GM23338 (cell line): Measurements from ENCODE around the gene ZFP64. TPM values are rescaled to one million over a fixed set of nuclear protein-coding genes. Genes with fewer than 3 reads are reported as not detected.

ENCODE experiments used
- ATAC-seq: fragments of 200-7000 bp; cut with Tn5 transposase; 3 replicates; pipeline ENCODE4 v1.9.1; 2020
- DNase-seq: peaks from one replicate; pipeline ENCODE4 v3.0.0-alpha.2; 2015; ENCODE audit warnings: low spot score
- H2AFZ ChIP-seq: fragments of 200-600 bp; sonication (generic); 2 replicates; pipeline ENCODE4 v1.8.0; 2016; ENCODE audit warnings: antibody characterized with exemption, mild to moderate bottlenecking, moderate library complexity
- H3F3A ChIP-seq: fragments of 200-600 bp; sonication (generic); replicated peaks from 2 replicates; pipeline ENCODE4 v1.8.0; 2017; ENCODE audit warnings: antibody characterized with exemption, mixed run types, low read depth
- H3K27ac ChIP-seq: fragments of 200-600 bp; sonication (generic); 2 replicates; pipeline ENCODE4 v1.6.1; 2016; ENCODE audit warnings: low read depth
- H3K27me3 ChIP-seq: fragments of 200-600 bp; sonication (generic); 2 replicates; pipeline ENCODE4 v1.8.0; 2016; ENCODE audit warnings: mild to moderate bottlenecking, mixed run types, moderate library complexity; ENCODE audit not compliant: insufficient read depth
- H3K36me3 ChIP-seq: fragments of 200-600 bp; sonication (generic); 2 replicates; pipeline ENCODE4 v1.8.0; 2016; ENCODE audit warnings: mild to moderate bottlenecking; ENCODE audit not compliant: insufficient read depth
- H3K4me1 ChIP-seq: fragments of 200-600 bp; sonication (generic); 2 replicates; pipeline ENCODE4 v1.8.0; 2016; ENCODE audit warnings: mild to moderate bottlenecking, moderate library complexity; ENCODE audit not compliant: insufficient read depth
- H3K4me2 ChIP-seq: fragments of 200-600 bp; sonication (generic); 2 replicates; pipeline ENCODE4 v1.7.1; 2017; ENCODE audit warnings: mixed run types
- H3K4me3 ChIP-seq: fragments of 200-600 bp; sonication (generic); 2 replicates; pipeline ENCODE4 v1.6.1; 2016; ENCODE audit warnings: mixed run types
- H3K79me2 ChIP-seq: fragments of 200-600 bp; sonication (generic); replicated peaks from 2 replicates; pipeline ENCODE4 v1.8.0; 2017; ENCODE audit warnings: mild to moderate bottlenecking; ENCODE audit not compliant: insufficient read depth
- H3K9me2 ChIP-seq: fragments of 200-600 bp; sonication (generic); 2 replicates; pipeline ENCODE4 v1.8.0; 2017; ENCODE audit not compliant: insufficient read depth
- H4K20me1 ChIP-seq: fragments of 200-600 bp; sonication (generic); replicated peaks from 2 replicates; pipeline ENCODE4 v1.8.0; 2017; ENCODE audit warnings: mild to moderate bottlenecking; ENCODE audit not compliant: insufficient read depth
- H3K27ac Mint-ChIP-seq: 2 replicates; pipeline ENCODE4 v1.8.0; 2020; ENCODE audit warnings: inconsistent platforms, mild to moderate bottlenecking, moderate library complexity, mixed read lengths
- H3K27me3 Mint-ChIP-seq: 3 replicates; pipeline ENCODE4 v1.8.0; 2022; ENCODE audit warnings: low read depth, mild to moderate bottlenecking, moderate library complexity, mixed read lengths, inconsistent platforms; ENCODE audit not compliant: insufficient read depth, poor library complexity
- H3K36me3 Mint-ChIP-seq: 3 replicates; pipeline ENCODE4 v1.8.0; 2021; ENCODE audit warnings: low read depth, mild to moderate bottlenecking, inconsistent platforms, moderate library complexity, mixed read lengths
- H3K4me1 Mint-ChIP-seq: 3 replicates; pipeline ENCODE4 v1.8.0; 2020; ENCODE audit warnings: mild to moderate bottlenecking, inconsistent platforms, mixed read lengths
- H3K4me3 Mint-ChIP-seq: 3 replicates; pipeline ENCODE4 v1.8.0; 2021; ENCODE audit warnings: moderate library complexity, mild to moderate bottlenecking, inconsistent platforms, mixed read lengths
- H3K9me3 Mint-ChIP-seq: 3 replicates; pipeline ENCODE4 v1.8.0; 2020; ENCODE audit warnings: moderate library complexity, mild to moderate bottlenecking, inconsistent platforms, mixed read lengths
- JUNB ChIP-seq: IDR thresholded peaks from one replicate; pipeline ENCODE4 v1.6.1; 2016; ENCODE audit warnings: antibody characterized with exemption; ENCODE audit not compliant: unreplicated experiment
- POLR2AphosphoS5 ChIP-seq: IDR thresholded peaks from 2 replicates; pipeline ENCODE4 v1.6.1; 2016; ENCODE audit warnings: antibody characterized with exemption, low read depth
- REST ChIP-seq: IDR thresholded peaks from one replicate; pipeline ENCODE4 v1.6.1; 2018; ENCODE audit warnings: antibody characterized with exemption; ENCODE audit not compliant: unreplicated experiment
- STAT1 ChIP-seq: IDR thresholded peaks from one replicate; pipeline ENCODE4 v1.6.1; 2016; ENCODE audit warnings: antibody characterized with exemption; ENCODE audit not compliant: unreplicated experiment
- ZNF114 ChIP-seq: fragments of 250-450 bp; sonication (Bioruptor Pico); IDR thresholded peaks from 2 replicates; pipeline ENCODE4 v1.5.0; 2020; ENCODE audit warnings: mild to moderate bottlenecking, moderate library complexity
- ZNF331 ChIP-seq: fragments of 250-450 bp; sonication (Bioruptor Pico); IDR thresholded peaks from 2 replicates; pipeline ENCODE4 v1.5.0; 2020; ENCODE audit warnings: low read depth, mild to moderate bottlenecking, moderate library complexity
- ZNF462 ChIP-seq: fragments of 250-450 bp; sonication (Bioruptor Pico); IDR thresholded peaks from 2 replicates; pipeline ENCODE4 v1.5.0; 2020; ENCODE audit warnings: mild to moderate bottlenecking, moderate library complexity
- polyA plus RNA-seq: library from polyadenylated mRNA; unstranded; fragments of >200 nt; fragmentation: Nextera tagmentation; extraction: Ambion mirVana; gene quantifications from 2 replicates; pipeline ENCODE4 v1.2.1, GENCODE V29; 2016
- total RNA-seq: library from RNA; depleted of rRNA; stranded (reverse); fragments of >200 nt; shearing (Covaris generic); gene quantifications from 2 replicates; pipeline ENCODE4 v1.2.3, GENCODE V29; 2014
- TF ChIP-seq, protein P1 (sequence below), 2 experiments: fragments of 200-600 bp in 1 of 2; sonication (generic) in 1 of 2; conservative IDR thresholded peaks; 2 replicates each; pipeline versions ENCODE4 v1.5.1 to v1.6.1; 2016 to 2017; ENCODE audit warnings: antibody characterized with exemption in 2 of 2, low read depth in 2 of 2, mild to moderate bottlenecking in 2 of 2, moderate library complexity in 1 of 2
- TF ChIP-seq, protein P2 (sequence below): IDR thresholded peaks from 2 replicates; pipeline ENCODE4 v1.6.1; 2016; ENCODE audit warnings: antibody characterized with exemption

Gene ZFP64
- total and polyA plus RNA-seq, 2 experiments from 2014 or later, result 9.6 to 30.4 TPM

DNA sequence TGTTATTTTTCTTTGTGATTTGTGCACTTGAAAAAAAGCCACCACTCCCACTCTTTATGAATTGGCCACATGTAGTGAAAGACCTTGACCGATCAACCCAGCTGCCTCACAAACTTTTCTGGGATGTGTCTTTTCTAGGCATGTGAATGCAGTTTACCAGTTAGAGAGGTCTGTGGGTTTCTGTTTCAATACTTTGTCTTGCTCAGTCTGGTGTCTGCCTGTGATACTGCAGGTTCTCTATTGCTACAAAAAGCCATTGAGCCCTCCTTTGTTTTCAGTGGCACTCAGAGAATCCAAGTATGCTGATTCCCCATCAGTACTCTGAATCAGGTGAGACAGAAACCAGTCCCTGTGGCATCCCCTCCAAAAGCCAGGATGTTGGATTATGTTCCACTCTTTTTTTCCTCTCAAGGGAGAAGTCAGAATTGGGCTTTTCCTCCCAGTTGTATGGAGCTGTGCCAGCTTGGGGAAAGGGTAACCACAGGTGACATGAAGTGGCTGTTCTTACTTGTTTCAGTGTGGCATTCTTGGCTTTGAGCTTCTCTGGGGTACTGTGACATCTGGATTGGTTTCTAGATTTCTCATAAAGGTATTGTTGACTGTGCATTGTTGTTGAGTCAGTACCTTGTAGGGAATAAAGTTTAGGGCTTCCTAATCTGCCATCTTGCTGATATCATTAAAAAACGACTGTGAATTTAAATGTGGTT, 26.3 kb upstream of the ZFP64 start:
- H3K79me2 ChIP-seq, result no peaks in the 10 kb centered on the region
- H3K9me2 ChIP-seq, result no peaks in the 10 kb centered on the region
- Mint-ChIP-seq H3K36me3 (peaks cover 27% of the 10 kb centered on the region), H3K4me1 (no peaks in the 10 kb centered on the region; the same call in 2 of the 3 replicates), H3K9me3 (peaks cover 55% of the 10 kb centered on the region), H3K4me3 (no peak overlapping the region), H3K27ac (no peak overlapping the region), H3K27me3 (peaks cover 3% of the 10 kb centered on the region)
- DNase-seq, result no peak
- no peak overlapping the region for H3K4me3 ChIP-seq
- TF ChIP-seq STAT1 (no peak), ZNF331 (no peak), JUNB (no peak), ZNF114 (no peak), POLR2AphosphoS5 (no peak), REST (no peak), ZNF462 (no peak)
- TF ChIP-seq, protein P1, sequence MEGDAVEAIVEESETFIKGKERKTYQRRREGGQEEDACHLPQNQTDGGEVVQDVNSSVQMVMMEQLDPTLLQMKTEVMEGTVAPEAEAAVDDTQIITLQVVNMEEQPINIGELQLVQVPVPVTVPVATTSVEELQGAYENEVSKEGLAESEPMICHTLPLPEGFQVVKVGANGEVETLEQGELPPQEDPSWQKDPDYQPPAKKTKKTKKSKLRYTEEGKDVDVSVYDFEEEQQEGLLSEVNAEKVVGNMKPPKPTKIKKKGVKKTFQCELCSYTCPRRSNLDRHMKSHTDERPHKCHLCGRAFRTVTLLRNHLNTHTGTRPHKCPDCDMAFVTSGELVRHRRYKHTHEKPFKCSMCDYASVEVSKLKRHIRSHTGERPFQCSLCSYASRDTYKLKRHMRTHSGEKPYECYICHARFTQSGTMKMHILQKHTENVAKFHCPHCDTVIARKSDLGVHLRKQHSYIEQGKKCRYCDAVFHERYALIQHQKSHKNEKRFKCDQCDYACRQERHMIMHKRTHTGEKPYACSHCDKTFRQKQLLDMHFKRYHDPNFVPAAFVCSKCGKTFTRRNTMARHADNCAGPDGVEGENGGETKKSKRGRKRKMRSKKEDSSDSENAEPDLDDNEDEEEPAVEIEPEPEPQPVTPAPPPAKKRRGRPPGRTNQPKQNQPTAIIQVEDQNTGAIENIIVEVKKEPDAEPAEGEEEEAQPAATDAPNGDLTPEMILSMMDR (conservative IDR thresholded peaks at IDR 0.05; ENCODE audit: low read depth in 2 of 2), result no peak
- TF ChIP-seq, protein P2, sequence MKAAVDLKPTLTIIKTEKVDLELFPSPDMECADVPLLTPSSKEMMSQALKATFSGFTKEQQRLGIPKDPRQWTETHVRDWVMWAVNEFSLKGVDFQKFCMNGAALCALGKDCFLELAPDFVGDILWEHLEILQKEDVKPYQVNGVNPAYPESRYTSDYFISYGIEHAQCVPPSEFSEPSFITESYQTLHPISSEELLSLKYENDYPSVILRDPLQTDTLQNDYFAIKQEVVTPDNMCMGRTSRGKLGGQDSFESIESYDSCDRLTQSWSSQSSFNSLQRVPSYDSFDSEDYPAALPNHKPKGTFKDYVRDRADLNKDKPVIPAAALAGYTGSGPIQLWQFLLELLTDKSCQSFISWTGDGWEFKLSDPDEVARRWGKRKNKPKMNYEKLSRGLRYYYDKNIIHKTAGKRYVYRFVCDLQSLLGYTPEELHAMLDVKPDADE, result no peak
- H4K20me1 ChIP-seq, result no peaks in the 10 kb centered on the region
- no peaks in the 10 kb centered on the region for H3F3A ChIP-seq
- H2AFZ ChIP-seq, result peak overlapping the region; percentile 9; the same call in 1 of the 2 replicates
- peaks cover 6% of the 10 kb centered on the region; the same call in 1 of the 2 replicates for H3K36me3 ChIP-seq
- no peaks in the 10 kb centered on the region for H3K4me1 ChIP-seq
- ATAC-seq, result no peak
- H3K27ac ChIP-seq, result no peak overlapping the region
- H3K4me2 ChIP-seq, result no peak overlapping the region
- no peaks in the 10 kb centered on the region for H3K27me3 ChIP-seq
